Endothelial cell (in vitro differentiated cells): ENCODE results near the gene TEPSIN. TPM values are rescaled to one million over a fixed set of nuclear protein-coding genes. Genes with fewer than 3 reads are reported as not detected.

Experiments used
- DNase-seq: peaks from one replicate; pipeline ENCODE4 v3.0.0; 2021; ENCODE audit warnings: low spot score
- H3K27ac Mint-ChIP-seq: one replicate; pipeline ENCODE4 v1.8.0; 2021; ENCODE audit warnings: mixed read lengths, inconsistent platforms; ENCODE audit not compliant: unreplicated experiment
- H3K27me3 Mint-ChIP-seq: one replicate; pipeline ENCODE4 v1.8.0; 2021; ENCODE audit warnings: mild to moderate bottlenecking, moderate library complexity, mixed read lengths, inconsistent platforms; ENCODE audit not compliant: unreplicated experiment
- H3K36me3 Mint-ChIP-seq: one replicate; pipeline ENCODE4 v1.8.0; 2021; ENCODE audit warnings: mild to moderate bottlenecking, low read depth, mixed read lengths, inconsistent platforms; ENCODE audit not compliant: unreplicated experiment
- H3K4me1 Mint-ChIP-seq: one replicate; pipeline ENCODE4 v1.8.0; 2021; ENCODE audit warnings: mild to moderate bottlenecking, mixed read lengths, inconsistent platforms; ENCODE audit not compliant: unreplicated experiment
- H3K4me3 Mint-ChIP-seq: one replicate; pipeline ENCODE4 v1.8.0; 2021; ENCODE audit warnings: mild to moderate bottlenecking, mixed read lengths, inconsistent platforms; ENCODE audit not compliant: unreplicated experiment
- H3K9me3 Mint-ChIP-seq: one replicate; pipeline ENCODE4 v1.8.0; 2021; ENCODE audit warnings: mixed read lengths, inconsistent platforms; ENCODE audit not compliant: unreplicated experiment
- CTCF ChIP-seq: fragments of 200-600 bp; sonication (generic); IDR thresholded peaks from one replicate; pipeline ENCODE4 v1.5.0; 2021; ENCODE audit warnings: antibody characterized with exemption; ENCODE audit not compliant: unreplicated experiment
- total RNA-seq: library from RNA; stranded (reverse); fragmentation: NEBNext Ultra II Directional; extraction: Animal tissue kit (Norgen Biotek cat#: 25700); gene quantifications from one replicate; pipeline ENCODE4 v1.2.1, GENCODE V29; 2021; ENCODE audit not compliant: unreplicated experiment

TEPSIN gene
- total RNA-seq, 1 donor from 2014 or later: 43.8 TPM

- Mint-ChIP-seq H3K27ac (no peak overlapping the region), H3K9me3 (no peaks in the 10 kb centered on the region), H3K4me1 (peaks cover 7% of the 10 kb centered on the region), H3K27me3 (peaks cover 2% of the 10 kb centered on the region), H3K4me3 (peak overlapping the region; percentile 82), H3K36me3 (peaks cover 5% of the 10 kb centered on the region)
- no peak for TF ChIP-seq CTCF
- no peak for DNase-seq
Observed at GRCh38 chr17:81221842-81222619, 16.8 kb downstream of the TEPSIN start.

GRCh38 chr17:81221371-81221841, 17.4 kb downstream of the TEPSIN start:
- Mint-ChIP-seq H3K27me3 (peaks cover 2% of the 10 kb centered on the region), H3K4me1 (peaks cover 9% of the 10 kb centered on the region), H3K27ac (no peak overlapping the region), H3K36me3 (peaks cover 5% of the 10 kb centered on the region), H3K4me3 (peak overlapping the region; percentile 49), H3K9me3 (no peaks in the 10 kb centered on the region)
- no peak for TF ChIP-seq CTCF
- DNase-seq: no peak

GRCh38 chr17:81219476-81220180, 19.2 kb downstream of the TEPSIN start:
- H3K4me3 Mint-ChIP-seq: no peak overlapping the region
- H3K36me3 Mint-ChIP-seq: peaks cover 5% of the 10 kb centered on the region

GRCh38 chr17:81218991-81219390, 19.9 kb downstream of the TEPSIN start:
- Mint-ChIP-seq H3K4me3 (no peak overlapping the region), H3K4me1 (peaks cover 9% of the 10 kb centered on the region), H3K9me3 (no peaks in the 10 kb centered on the region), H3K27ac (no peak overlapping the region), H3K36me3 (peaks cover 5% of the 10 kb centered on the region), H3K27me3 (peaks cover 4% of the 10 kb centered on the region)
- TF ChIP-seq CTCF: no peak
- no peak for DNase-seq

More at GRCh38 chr17:81219476-81220180, 19.2 kb downstream of the TEPSIN start:
- DNase-seq: no peak
- no peak for TF ChIP-seq CTCF
- Mint-ChIP-seq H3K4me1 (peaks cover 9% of the 10 kb centered on the region), H3K27me3 (peaks cover 4% of the 10 kb centered on the region), H3K9me3 (no peaks in the 10 kb centered on the region), H3K27ac (no peak overlapping the region)

GRCh38 chr17:81218459-81218858, 20.4 kb downstream of the TEPSIN start:
- H3K36me3 Mint-ChIP-seq: peaks cover 1% of the 10 kb centered on the region
- no peak overlapping the region for H3K27ac Mint-ChIP-seq
- peaks cover 4% of the 10 kb centered on the region for H3K27me3 Mint-ChIP-seq
- H3K4me3 Mint-ChIP-seq: no peak overlapping the region
- no peaks in the 10 kb centered on the region for H3K9me3 Mint-ChIP-seq
- DNase-seq: no peak
- no peak for TF ChIP-seq CTCF
- H3K4me1 Mint-ChIP-seq: peaks cover 6% of the 10 kb centered on the region
